ENCODE data around the gene GNAZ.
"Not testable (repeated sequence)": the region's sequence is repeated elsewhere in the genome, so short reads cannot be mapped to it uniquely, and the experiment has no call there.

Gene GNAZ

DNA sequence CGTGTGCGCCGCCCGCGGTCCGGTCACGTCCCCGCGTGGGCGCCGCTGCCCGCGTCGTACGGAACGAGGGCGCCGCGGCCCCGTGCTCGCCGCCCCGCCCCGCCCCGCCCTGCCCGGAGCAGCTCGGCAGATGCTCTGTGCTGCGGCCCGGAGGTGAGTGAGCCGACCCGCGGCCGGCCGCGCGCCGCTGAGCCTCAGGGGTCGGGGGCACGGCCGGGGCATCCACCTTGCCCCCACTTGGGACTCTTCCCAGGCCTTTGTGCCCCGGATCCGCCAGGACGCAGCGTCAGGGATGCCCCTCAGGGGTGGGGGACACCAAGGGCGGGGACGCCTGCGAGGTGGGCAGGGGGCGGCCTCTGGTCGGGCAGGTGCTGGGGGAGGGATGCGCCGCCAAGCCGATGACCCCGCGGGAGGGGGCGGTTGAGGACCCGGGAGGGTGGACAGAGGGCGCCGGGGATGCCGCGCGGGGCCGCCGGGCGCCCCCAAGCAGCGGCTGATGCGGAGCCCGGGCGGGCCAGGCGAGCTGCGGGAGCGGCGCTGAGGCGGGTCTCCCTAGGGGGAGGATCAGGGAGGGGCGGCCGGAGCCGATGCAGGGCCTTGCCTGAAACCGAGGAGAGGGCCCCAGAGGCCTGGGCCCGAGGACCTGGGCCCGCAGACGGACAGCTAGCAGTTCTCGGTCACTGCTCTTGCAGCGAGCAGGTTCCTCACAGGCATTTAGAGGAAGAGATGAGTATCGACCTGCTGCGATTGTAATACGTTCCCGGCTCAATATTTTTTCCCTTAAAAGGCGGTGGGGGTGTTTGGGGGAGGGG, at the start of gene GNAZ:
GNAZ (plus strand) TSS at position 102 of the 812 bp plus-strand sequence. CDS start 25,177 bp downstream, outside the sequence.
- no peak for DNase-seq (ENCODE audit: low read depth)

DNA sequence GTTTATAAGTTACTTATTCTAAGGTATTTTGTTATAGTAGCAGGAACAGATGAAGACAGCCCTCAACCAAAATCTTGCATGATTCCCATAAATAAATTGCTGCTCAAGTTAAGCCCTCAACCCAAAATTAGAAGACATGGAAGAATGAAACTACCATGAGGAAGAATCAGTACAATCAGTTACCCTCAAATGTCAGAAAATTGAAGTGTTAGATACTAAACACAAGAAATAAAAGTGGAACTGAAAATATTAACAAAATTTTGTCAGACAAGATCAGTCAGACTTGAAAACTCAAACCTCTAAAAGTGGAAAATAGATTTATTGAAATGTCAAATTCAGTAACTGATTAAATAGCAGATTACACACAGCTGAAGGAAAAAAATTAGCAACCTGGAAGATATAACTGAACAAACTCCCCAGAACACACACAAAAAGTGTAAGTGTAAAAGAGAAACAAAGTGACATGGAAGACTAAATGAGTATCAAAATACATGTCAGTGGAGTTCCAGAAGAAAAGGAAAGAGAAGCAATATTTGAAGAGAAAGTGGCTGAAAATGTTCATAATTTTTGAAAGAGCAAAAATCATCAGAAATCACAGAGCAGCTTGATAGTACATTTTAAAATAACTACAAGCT, 49.5 kb upstream of the GNAZ start:
- DNase-seq (ENCODE audit: low read depth): no peak

GRCh38 chr22:23021660-23022353, 48.5 kb upstream of the GNAZ start:
- DNase-seq (ENCODE audit: low read depth): not testable (repeated sequence)

- no peak for DNase-seq (ENCODE audit: low read depth)
These were observed 47.0 kb upstream of the GNAZ start for GRCh38 chr22:23023294-23023693.

DNA sequence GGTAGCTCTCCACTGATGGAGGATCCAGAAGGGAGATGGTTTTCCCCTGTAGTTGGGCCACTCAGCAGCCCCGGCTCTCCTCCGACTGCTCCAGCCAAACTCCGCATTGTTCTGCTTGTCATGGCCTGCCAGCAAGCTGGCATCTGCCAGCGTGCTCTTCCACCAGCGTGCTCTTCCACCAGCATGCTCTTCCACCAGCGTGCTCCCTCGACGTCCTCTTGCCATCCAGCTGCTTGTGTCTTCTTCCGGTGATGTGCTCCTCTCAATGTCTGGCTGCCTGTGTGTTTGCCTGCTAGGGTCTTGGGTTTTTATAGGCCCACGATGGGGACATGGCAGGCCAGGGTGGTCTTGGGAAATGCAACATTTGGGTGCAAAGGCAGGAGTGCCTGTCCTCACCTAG, 43.5 kb upstream of the GNAZ start:
- DNase-seq (ENCODE audit: low read depth): no peak

- not testable (repeated sequence) for DNase-seq (ENCODE audit: low read depth)
These were observed 42.5 kb upstream of the GNAZ start for GRCh38 chr22:23027849-23028248.

DNA sequence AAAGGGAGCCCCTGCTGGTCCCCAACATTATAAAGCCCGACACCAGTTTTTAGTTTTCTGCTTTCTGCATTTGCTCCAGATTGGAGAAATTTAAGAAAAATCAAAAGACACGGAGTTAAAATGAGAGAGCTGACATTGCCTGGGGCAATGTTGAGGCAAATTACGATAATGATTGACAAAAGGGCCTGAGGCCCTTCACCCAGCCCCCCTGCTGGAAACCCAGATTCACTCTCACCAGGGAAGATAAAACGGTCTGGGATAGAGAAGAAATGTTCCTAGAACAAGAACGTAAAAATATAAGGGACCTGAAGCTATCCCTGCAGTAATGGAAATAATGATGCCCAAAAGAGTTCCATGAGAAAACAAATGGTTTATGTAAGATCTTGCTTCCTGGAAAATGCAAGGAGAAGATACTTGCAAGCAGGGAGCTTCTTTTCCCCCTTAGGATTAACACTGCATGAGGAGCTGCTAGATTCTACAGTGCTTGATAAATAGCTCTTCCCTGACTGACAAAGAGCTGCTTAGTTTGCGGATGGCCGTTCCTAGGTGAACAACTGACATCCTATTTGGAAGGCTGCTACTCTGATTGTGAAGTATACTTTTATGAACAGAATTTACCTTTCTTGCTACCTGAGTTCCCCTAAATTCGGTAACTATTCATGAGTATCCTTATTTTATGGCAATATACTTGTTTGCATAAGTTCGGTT, 40.6 kb upstream of the GNAZ start:
- DNase-seq (ENCODE audit: low read depth): no peak

- DNase-seq (ENCODE audit: low read depth): no peak
These were observed 38.9 kb upstream of the GNAZ start for GRCh38 chr22:23031381-23031780.

GRCh38 chr22:23031786-23032185, 38.5 kb upstream of the GNAZ start:
- no peak for DNase-seq (ENCODE audit: low read depth)

- DNase-seq (ENCODE audit: low read depth): no peak
These were observed 37.7 kb upstream of the GNAZ start for GRCh38 chr22:23032658-23033057.

DNA sequence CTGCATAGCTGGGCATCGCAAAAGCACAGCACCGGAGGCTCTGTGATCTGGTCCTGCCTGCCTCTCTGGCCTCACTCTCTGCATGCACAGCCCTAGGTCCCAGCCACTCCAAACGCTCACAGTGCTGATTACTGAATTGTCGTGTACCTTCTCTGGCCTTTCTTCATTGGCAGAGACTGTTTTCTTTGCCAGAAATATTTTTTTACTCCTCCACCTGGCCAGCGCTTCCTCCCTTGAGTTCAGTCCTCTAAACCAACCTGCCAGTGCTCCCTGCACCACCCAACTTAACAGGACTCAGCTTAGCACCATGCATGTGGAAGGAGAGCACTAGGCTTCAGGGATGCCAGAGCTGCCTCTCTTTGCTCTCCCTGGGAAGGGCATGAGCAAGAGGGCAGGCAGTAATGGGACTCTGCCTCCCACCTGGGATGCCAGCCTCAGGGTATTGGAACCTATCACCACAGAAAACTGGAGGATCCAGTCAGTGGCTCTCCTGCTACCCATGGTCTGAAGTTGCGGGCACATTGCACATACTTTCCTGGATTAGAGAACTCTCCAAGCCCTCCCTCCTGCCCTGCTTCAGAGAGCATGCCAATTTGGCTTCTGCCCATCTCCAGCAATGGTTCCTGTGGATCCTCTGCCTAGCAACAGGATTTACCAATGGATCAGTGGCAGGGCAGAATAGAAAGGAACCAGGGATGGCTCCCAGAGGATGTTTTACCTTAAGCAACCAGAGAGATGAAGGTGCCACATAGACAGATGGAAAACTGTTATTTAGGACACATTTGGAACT, 37.0 kb upstream of the GNAZ start:
- DNase-seq (ENCODE audit: low read depth): no peak

- DNase-seq (ENCODE audit: low read depth): no peak
These were observed 35.4 kb upstream of the GNAZ start for GRCh38 chr22:23034621-23035556.

DNA sequence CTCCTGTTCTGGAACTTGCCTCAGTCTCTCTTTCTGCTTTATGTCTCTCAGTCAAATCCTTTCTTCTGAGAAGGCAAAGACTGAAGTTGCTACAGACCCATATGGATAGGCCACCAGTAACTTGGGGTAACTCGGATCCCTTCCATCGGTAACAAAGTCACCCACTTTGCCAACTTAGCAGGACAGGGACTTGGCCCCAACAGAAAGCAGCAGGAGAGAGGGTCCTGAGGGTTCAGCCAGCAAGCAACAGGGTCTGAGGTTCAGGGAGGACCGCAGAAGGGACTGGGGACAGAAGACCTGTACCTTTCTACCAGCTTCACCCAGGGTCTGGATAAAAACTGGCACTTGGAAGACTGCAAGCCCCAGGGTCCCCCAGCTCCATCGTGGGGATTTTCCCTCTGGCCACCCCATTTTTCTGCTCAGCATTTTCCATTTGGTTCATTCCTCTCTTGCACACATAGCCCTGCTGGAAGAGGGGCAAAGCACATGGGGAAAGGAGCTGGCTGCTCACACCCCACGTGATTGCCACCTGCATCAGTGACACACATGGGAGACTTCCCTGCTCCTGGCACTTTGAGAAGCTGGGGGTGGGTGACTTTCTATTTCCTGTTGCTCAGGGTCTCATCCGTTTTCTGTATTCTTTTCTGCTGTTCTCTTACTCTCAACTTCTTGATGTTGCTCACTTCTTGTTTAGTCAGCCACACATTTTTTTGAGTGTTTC, 34.6 kb upstream of the GNAZ start:
- DNase-seq (ENCODE audit: low read depth): no peak

GRCh38 chr22:23036684-23037428, 33.5 kb upstream of the GNAZ start:
- DNase-seq (ENCODE audit: low read depth): no peak

GRCh38 chr22:23037429-23038333, 32.6 kb upstream of the GNAZ start:
- DNase-seq (ENCODE audit: low read depth): no peak

DNA sequence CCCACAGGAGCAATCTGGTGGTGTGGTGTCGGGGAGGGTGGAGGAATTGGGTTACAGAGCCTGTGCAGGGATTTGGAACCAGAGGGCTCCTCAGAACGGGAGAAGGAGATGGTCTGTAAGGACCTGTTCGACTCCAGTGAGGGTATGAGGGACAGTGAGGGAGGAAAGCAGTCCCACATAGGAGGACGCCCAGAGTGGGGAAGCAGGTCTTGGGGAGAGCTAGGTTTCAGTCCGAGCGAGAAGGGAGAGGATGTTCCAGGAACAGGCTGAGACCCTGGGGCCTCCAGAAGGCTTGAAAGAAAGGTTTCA, 32.0 kb upstream of the GNAZ start:
- DNase-seq (ENCODE audit: low read depth): no peak

- DNase-seq (ENCODE audit: low read depth): no peak
These were observed 31.4 kb upstream of the GNAZ start for GRCh38 chr22:23038902-23039301.

DNA sequence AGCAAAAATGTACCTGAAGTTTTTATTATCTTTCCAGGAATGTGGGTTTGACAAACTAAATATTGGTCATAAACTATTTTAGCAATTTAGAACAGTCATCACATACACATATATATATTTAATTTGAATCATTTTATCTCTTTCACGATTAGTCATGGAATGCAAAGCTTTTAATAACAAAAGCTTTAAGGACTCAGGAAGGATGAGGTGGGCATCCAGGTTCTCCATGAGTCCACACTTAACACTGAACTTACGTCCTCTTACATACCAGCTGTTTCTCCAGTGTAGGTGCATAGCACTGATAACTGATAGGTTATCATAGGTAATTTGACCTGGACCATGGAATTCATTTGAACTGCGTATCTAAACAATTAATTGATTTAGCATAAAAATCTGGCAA, 28.1 kb upstream of the GNAZ start:
- DNase-seq (ENCODE audit: low read depth): no peak
